DOHH2 (cell line): ENCODE data around the gene AGBL1.

Experiments used
- H3F3A ChIP-seq: fragments of 200-600 bp; sonication (generic), shearing (Covaris generic); 2 replicates; pipeline ENCODE4 v1.6.0; 2016; ENCODE audit warnings: antibody characterized with exemption, mild to moderate bottlenecking; ENCODE audit not compliant: control insufficient read depth, insufficient read depth
- H3K27ac ChIP-seq: fragments of 200-600 bp; sonication (generic); 2 replicates; pipeline ENCODE4 v1.5.1; 2014; ENCODE audit warnings: low read depth, mild to moderate bottlenecking, low read length, moderate library complexity
- H3K27me3 ChIP-seq: fragments of 200-600 bp; sonication (generic); 2 replicates; pipeline ENCODE4 v1.6.1; 2014; ENCODE audit warnings: mild to moderate bottlenecking, low read length, mixed read lengths; ENCODE audit not compliant: control insufficient read depth
- H3K36me3 ChIP-seq: fragments of 200-600 bp; sonication (generic); 2 replicates; pipeline ENCODE4 v1.6.1; 2014; ENCODE audit warnings: mild to moderate bottlenecking, low read length, moderate library complexity, mixed read lengths; ENCODE audit not compliant: control insufficient read depth
- H3K4me1 ChIP-seq: fragments of 200-600 bp; sonication (generic); 2 replicates; pipeline ENCODE4 v1.6.1; 2014; ENCODE audit warnings: mild to moderate bottlenecking, low read length, mixed read lengths; ENCODE audit not compliant: control insufficient read depth
- H3K4me2 ChIP-seq: fragments of 200-600 bp; sonication (generic); 2 replicates; pipeline ENCODE4 v1.6.0; 2014; ENCODE audit warnings: mild to moderate bottlenecking, low read length, moderate library complexity
- H3K4me3 ChIP-seq: fragments of 200-600 bp; sonication (generic); 2 replicates; pipeline ENCODE4 v1.5.1; 2014; ENCODE audit warnings: mild to moderate bottlenecking, low read length, mixed read lengths
- H3K79me2 ChIP-seq: fragments of 200-600 bp; sonication (generic); 2 replicates; pipeline ENCODE4 v1.6.1; 2014; ENCODE audit warnings: mild to moderate bottlenecking, low read length, mixed read lengths; ENCODE audit not compliant: control insufficient read depth
- H3K9me2 ChIP-seq: fragments of 200-600 bp; sonication (generic); replicated peaks from 2 replicates; pipeline ENCODE4 v1.6.1; 2014; ENCODE audit warnings: mild to moderate bottlenecking, low read length, mixed read lengths; ENCODE audit not compliant: control insufficient read depth
- H3K9me3 ChIP-seq: fragments of 200-600 bp; sonication (generic); 2 replicates; pipeline ENCODE4 v1.6.1; 2014; ENCODE audit warnings: antibody characterized with exemption, low read length, mixed read lengths; ENCODE audit not compliant: control insufficient read depth, insufficient read depth
- H4K20me1 ChIP-seq: fragments of 200-600 bp; sonication (generic); 2 replicates; pipeline ENCODE4 v1.6.0; 2014; ENCODE audit warnings: low read depth, mild to moderate bottlenecking, antibody characterized with exemption, low read length, moderate library complexity; ENCODE audit not compliant: control insufficient read depth, insufficient read depth
- EZH2phosphoT487 ChIP-seq: fragments of 200-600 bp; sonication (generic); IDR thresholded peaks from 2 replicates; pipeline ENCODE4 v1.6.1; 2017; ENCODE audit warnings: borderline replicate concordance, mild to moderate bottlenecking, antibody characterized with exemption, low read length, moderate library complexity, mixed read lengths
- TF ChIP-seq, protein P1 (sequence below): fragments of 200-600 bp; sonication (generic); IDR thresholded peaks from one replicate; pipeline ENCODE4 v1.5.1; 2014; ENCODE audit warnings: antibody characterized with exemption, mild to moderate bottlenecking, low read depth, low read length; ENCODE audit not compliant: poor library complexity, severe bottlenecking

The AGBL1 gene

GRCh38 chr15:86231864-86232721 lies 152.4 kb downstream of the AGBL1 start:
- Histone ChIP-seq H3K27ac (no peak overlapping the region), H3K9me3 (no peaks in the 10 kb centered on the region), H3K4me2 (no peak overlapping the region), H3F3A (no peaks in the 10 kb centered on the region), H3K4me3 (no peak overlapping the region), H3K36me3 (no peaks in the 10 kb centered on the region), H3K4me1 (no peaks in the 10 kb centered on the region), H4K20me1 (no peaks in the 10 kb centered on the region), H3K79me2 (no peaks in the 10 kb centered on the region), H3K9me2 (no peaks in the 10 kb centered on the region), H3K27me3 (no peaks in the 10 kb centered on the region)
- TF ChIP-seq, protein P1, sequence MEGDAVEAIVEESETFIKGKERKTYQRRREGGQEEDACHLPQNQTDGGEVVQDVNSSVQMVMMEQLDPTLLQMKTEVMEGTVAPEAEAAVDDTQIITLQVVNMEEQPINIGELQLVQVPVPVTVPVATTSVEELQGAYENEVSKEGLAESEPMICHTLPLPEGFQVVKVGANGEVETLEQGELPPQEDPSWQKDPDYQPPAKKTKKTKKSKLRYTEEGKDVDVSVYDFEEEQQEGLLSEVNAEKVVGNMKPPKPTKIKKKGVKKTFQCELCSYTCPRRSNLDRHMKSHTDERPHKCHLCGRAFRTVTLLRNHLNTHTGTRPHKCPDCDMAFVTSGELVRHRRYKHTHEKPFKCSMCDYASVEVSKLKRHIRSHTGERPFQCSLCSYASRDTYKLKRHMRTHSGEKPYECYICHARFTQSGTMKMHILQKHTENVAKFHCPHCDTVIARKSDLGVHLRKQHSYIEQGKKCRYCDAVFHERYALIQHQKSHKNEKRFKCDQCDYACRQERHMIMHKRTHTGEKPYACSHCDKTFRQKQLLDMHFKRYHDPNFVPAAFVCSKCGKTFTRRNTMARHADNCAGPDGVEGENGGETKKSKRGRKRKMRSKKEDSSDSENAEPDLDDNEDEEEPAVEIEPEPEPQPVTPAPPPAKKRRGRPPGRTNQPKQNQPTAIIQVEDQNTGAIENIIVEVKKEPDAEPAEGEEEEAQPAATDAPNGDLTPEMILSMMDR = peak; percentile 79
- no peak for TF ChIP-seq EZH2phosphoT487

DNA sequence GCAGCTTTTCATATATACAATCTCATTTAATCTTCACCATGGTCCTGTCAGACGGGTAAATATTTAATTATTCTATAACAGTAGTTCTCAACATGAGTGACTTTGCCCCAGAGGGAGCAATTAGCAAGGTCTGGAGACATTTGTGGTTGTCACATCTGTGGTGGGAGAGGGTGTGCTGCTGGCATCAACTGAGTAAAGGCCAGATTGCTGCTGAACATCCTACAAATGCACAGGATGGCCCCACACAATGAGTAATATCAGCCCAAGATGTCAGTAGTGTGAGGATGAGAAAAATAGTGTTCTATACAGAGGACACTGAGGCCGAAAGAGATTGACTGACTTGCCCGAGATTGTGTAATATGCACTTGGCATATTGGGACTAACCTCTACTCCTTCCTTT lies 156.0 kb downstream of the AGBL1 start:
- Histone ChIP-seq H3K36me3 (no peaks in the 10 kb centered on the region), H4K20me1 (no peaks in the 10 kb centered on the region), H3F3A (no peaks in the 10 kb centered on the region), H3K79me2 (no peaks in the 10 kb centered on the region), H3K4me1 (no peaks in the 10 kb centered on the region), H3K27ac (no peak overlapping the region), H3K4me3 (no peak overlapping the region), H3K27me3 (no peaks in the 10 kb centered on the region), H3K9me2 (no peaks in the 10 kb centered on the region), H3K4me2 (no peak overlapping the region), H3K9me3 (no peaks in the 10 kb centered on the region)
- TF ChIP-seq, protein P1 = no peak
- no peak for TF ChIP-seq EZH2phosphoT487

GRCh38 chr15:86236356-86237110 lies 156.9 kb downstream of the AGBL1 start:
- no peaks in the 10 kb centered on the region for H3K9me2 ChIP-seq
- H3K4me3 ChIP-seq = no peak overlapping the region
- no peaks in the 10 kb centered on the region for H3K36me3 ChIP-seq
- no peaks in the 10 kb centered on the region for H3K79me2 ChIP-seq
- no peak overlapping the region for H3K27ac ChIP-seq
- no peak overlapping the region for H3K4me2 ChIP-seq
- no peaks in the 10 kb centered on the region for H4K20me1 ChIP-seq
- TF ChIP-seq, protein P1 = no peak
- TF ChIP-seq EZH2phosphoT487 = no peak
- no peaks in the 10 kb centered on the region for H3K4me1 ChIP-seq
- no peaks in the 10 kb centered on the region for H3K27me3 ChIP-seq
- no peaks in the 10 kb centered on the region for H3F3A ChIP-seq
- no peaks in the 10 kb centered on the region for H3K9me3 ChIP-seq
